ENCODE measurements around the gene PRICKLE2.

GRCh38 chr3:64107190-64107589, 118.1 kb downstream of the PRICKLE2 start:
- TF ChIP-seq, protein P1, sequence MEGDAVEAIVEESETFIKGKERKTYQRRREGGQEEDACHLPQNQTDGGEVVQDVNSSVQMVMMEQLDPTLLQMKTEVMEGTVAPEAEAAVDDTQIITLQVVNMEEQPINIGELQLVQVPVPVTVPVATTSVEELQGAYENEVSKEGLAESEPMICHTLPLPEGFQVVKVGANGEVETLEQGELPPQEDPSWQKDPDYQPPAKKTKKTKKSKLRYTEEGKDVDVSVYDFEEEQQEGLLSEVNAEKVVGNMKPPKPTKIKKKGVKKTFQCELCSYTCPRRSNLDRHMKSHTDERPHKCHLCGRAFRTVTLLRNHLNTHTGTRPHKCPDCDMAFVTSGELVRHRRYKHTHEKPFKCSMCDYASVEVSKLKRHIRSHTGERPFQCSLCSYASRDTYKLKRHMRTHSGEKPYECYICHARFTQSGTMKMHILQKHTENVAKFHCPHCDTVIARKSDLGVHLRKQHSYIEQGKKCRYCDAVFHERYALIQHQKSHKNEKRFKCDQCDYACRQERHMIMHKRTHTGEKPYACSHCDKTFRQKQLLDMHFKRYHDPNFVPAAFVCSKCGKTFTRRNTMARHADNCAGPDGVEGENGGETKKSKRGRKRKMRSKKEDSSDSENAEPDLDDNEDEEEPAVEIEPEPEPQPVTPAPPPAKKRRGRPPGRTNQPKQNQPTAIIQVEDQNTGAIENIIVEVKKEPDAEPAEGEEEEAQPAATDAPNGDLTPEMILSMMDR (IDR thresholded peaks at IDR 0.05) = no peak
- no peak for TF ChIP-seq REST (IDR thresholded peaks at IDR 0.05; ENCODE audit: insufficient read depth in 1 of 2, low read depth in 2 of 2, low read length in 1 of 2)
